Naive thymus-derived CD4-positive, alpha-beta T cell (primary cell): ENCODE measurements around the gene ATAT1. TPM values are rescaled to one million over a fixed set of nuclear protein-coding genes. Genes with fewer than 3 reads are reported as not detected.
A peak's percentile ranks its signal among the peaks of the same experiment; 100 is the strongest.
"Not testable (repeated sequence)": the region's sequence is repeated elsewhere in the genome, so short reads cannot be mapped to it uniquely, and the experiment has no call there.

Experiments
- ATAC-seq: fragments of 150-1000 bp; cut with Tn5 transposase; 2 replicates; pipeline ENCODE4 v1.10.0; 2021; ENCODE audit warnings: mild to moderate bottlenecking, moderate library complexity
- CTCF ChIA-PET: fragments of 350-600 bp; sonication (Branson Sonifier 250); formaldehyde crosslinking; loops from one replicate; lab custom pipeline; 2021; ENCODE audit warnings: antibody characterized with exemption; lab: Charles Lee
- POLR2A ChIA-PET: fragments of 350-600 bp; sonication (Branson Sonifier 250); formaldehyde crosslinking; loops from one replicate; lab custom pipeline; 2021; ENCODE audit warnings: antibody characterized with exemption, inconsistent platforms; lab: Charles Lee
- DNase-seq, 9 donors: peaks; one replicate each; pipeline versions ENCODE4 v3.0.0 to v3.0.0-alpha.2; 2020 to 2022; ENCODE audit warnings: mixed read lengths in 1 of 9
- H3K27ac ChIP-seq: one replicate; pipeline ENCODE4 v1.7.0; 2013; ENCODE audit warnings: mild to moderate bottlenecking, low read depth, low read length, moderate library complexity
- H3K27me3 ChIP-seq, 2 donors: one replicate each; pipeline ENCODE4 v1.7.0; 2013; ENCODE audit warnings: low read length in 2 of 2, mild to moderate bottlenecking in 2 of 2, moderate library complexity in 2 of 2; ENCODE audit not compliant: control insufficient read depth in 2 of 2, insufficient read depth in 2 of 2
- H3K36me3 ChIP-seq, 3 experiments: 1 replicate in 2 of 3; 2 replicates in 1 of 3; pipeline ENCODE4 v1.7.0; 2013; ENCODE audit warnings: low read length in 3 of 3, mild to moderate bottlenecking in 3 of 3, moderate library complexity in 1 of 3; ENCODE audit not compliant: insufficient read depth in 3 of 3, control insufficient read depth in 2 of 3
- H3K4me1 ChIP-seq, 2 donors: one replicate each; pipeline ENCODE4 v1.7.0; 2013; ENCODE audit warnings: low read length in 2 of 2, mild to moderate bottlenecking in 2 of 2, moderate library complexity in 1 of 2; ENCODE audit not compliant: control insufficient read depth in 2 of 2, insufficient read depth in 2 of 2
- H3K4me3 ChIP-seq: 2 replicates; pipeline ENCODE4 v1.7.0; 2013; ENCODE audit warnings: mild to moderate bottlenecking, low read length
- H3K9me3 ChIP-seq, 3 experiments: 1 replicate in 2 of 3; 2 replicates in 1 of 3; pipeline ENCODE4 v1.7.0; 2013; ENCODE audit warnings: low read length in 3 of 3; ENCODE audit not compliant: control insufficient read depth in 2 of 3
- H3K27ac Mint-ChIP-seq, 9 donors: one replicate each; pipeline ENCODE4 v1.8.0; 2020 to 2022; ENCODE audit warnings: mixed read lengths in 9 of 9, mild to moderate bottlenecking in 8 of 9, moderate library complexity in 5 of 9, inconsistent platforms in 2 of 9
- H3K27me3 Mint-ChIP-seq, 5 donors: one replicate each; pipeline ENCODE4 v1.8.0; 2021 to 2022; ENCODE audit warnings: mixed read lengths in 5 of 5, mild to moderate bottlenecking in 1 of 5
- H3K36me3 Mint-ChIP-seq, 5 donors: one replicate each; pipeline ENCODE4 v1.8.0; 2020 to 2022; ENCODE audit warnings: mixed read lengths in 5 of 5, mild to moderate bottlenecking in 3 of 5, inconsistent platforms in 1 of 5
- H3K4me1 Mint-ChIP-seq, 7 donors: one replicate each; pipeline ENCODE4 v1.8.0; 2020 to 2022; ENCODE audit warnings: mixed read lengths in 7 of 7, mild to moderate bottlenecking in 3 of 7, inconsistent platforms in 1 of 7
- H3K4me3 Mint-ChIP-seq, 10 donors: one replicate each; pipeline ENCODE4 v1.8.0; 2020 to 2022; ENCODE audit warnings: mild to moderate bottlenecking in 10 of 10, mixed read lengths in 10 of 10, moderate library complexity in 6 of 10, inconsistent platforms in 2 of 10
- H3K9me3 Mint-ChIP-seq, 11 donors: one replicate each; pipeline ENCODE4 v1.8.0; 2020 to 2022; ENCODE audit warnings: mixed read lengths in 11 of 11, mild to moderate bottlenecking in 4 of 11, inconsistent platforms in 1 of 11, moderate library complexity in 1 of 11
- intact Hi-C, 2 donors: fragments of 100-400 bp; cut with micrococcal nuclease; formaldehyde crosslinking; loops; one replicate each; pipeline ENCODE4 v1.15.1; 2023
- polyA plus RNA-seq, 2 donors: library from polyadenylated mRNA; unstranded; fragments of 300-500 nt; fragmentation: Illumina TruSeq; gene quantifications; one replicate each; pipeline ENCODE4 v1.2.3, GENCODE V29; 2021
- total RNA-seq, 6 experiments: library from RNA in 5 of 6; stranded (reverse) in 5 of 6; gene quantifications; 1 replicate in 5 of 6; 2 replicates in 1 of 6; pipeline ENCODE4 v1.2.3 and lab custom pipeline; 2021 to 2026

Gene ATAT1
- total and polyA plus RNA-seq, 7 experiments from 2014 or later = 1.3 to 12.0 (median 9.0) TPM

- peaks cover 8 to 85% (median 13%) of the 10 kb centered on the region in 3 experiments for H3K36me3 ChIP-seq
- peaks cover 2 to 17% (median 14%) of the 10 kb centered on the region in 7 donors for H3K4me1 Mint-ChIP-seq
- H3K27ac ChIP-seq = no peak overlapping the region
- peak overlapping the region in 2 of 9 donors; percentile 24 to 65 for H3K27ac Mint-ChIP-seq
- no peak overlapping the region for H3K4me3 ChIP-seq
- H3K9me3 ChIP-seq = no peaks in the 10 kb centered on the region
- no peak for ATAC-seq
- intact Hi-C loops = no loop called here
- H3K4me1 ChIP-seq = no peaks in the 10 kb centered on the region
- ChIA-PET POLR2A (interaction anchor here (0.8 to 1.2 kb wide), 4 partner anchors 8 to 108 kb away, joined by 3 to 6 read pairs (median 4); no protein-coding TSS in a partner anchor), CTCF (interaction anchor here (0.6 to 10.4 kb wide), 4 partner anchors 13 to 124 kb away, joined by 3 to 128 read pairs (median 3); no protein-coding TSS in a partner anchor)
- no peaks in the 10 kb centered on the region for H3K9me3 Mint-ChIP-seq
- no peaks in the 10 kb centered on the region for H3K27me3 ChIP-seq
- no peak overlapping the region for H3K4me3 Mint-ChIP-seq
- no peak for DNase-seq
- H3K36me3 Mint-ChIP-seq = peaks cover 10 to 51% (median 27%) of the 10 kb centered on the region in 5 donors
- H3K27me3 Mint-ChIP-seq = no peaks in the 10 kb centered on the region
Measured at GRCh38 chr6:30591008-30591407, 35.7 kb upstream of the ATAT1 start.

- Mint-ChIP-seq H3K4me3 (no peak overlapping the region), H3K27ac (peak overlapping the region in 2 of 9 donors; percentile 10 to 62), H3K36me3 (peaks cover 5 to 44% (median 21%) of the 10 kb centered on the region in 5 donors), H3K4me1 (peaks cover 6 to 21% (median 17%) of the 10 kb centered on the region in 7 donors), H3K27me3 (no peaks in the 10 kb centered on the region), H3K9me3 (no peaks in the 10 kb centered on the region)
- CTCF ChIA-PET = interaction anchor here (0.7 to 10.4 kb wide), 6 partner anchors 14 to 108 kb away, joined by 3 to 128 read pairs (median 3); no protein-coding TSS in a partner anchor
- no peak overlapping the region for H3K27ac ChIP-seq
- DNase-seq = no peak
- intact Hi-C loops = no loop called here
- peaks cover 0 to 3% of the 10 kb centered on the region in 2 donors for H3K4me1 ChIP-seq
- POLR2A ChIA-PET = interaction anchor here (0.7 to 1.4 kb wide), 4 partner anchors 23 to 109 kb away, joined by 3 to 5 read pairs (median 4); partner anchors contain the start of gene ATAT1
- H3K4me3 ChIP-seq = no peak overlapping the region
- no peaks in the 10 kb centered on the region for H3K27me3 ChIP-seq
- no peaks in the 10 kb centered on the region for H3K9me3 ChIP-seq
- ATAC-seq = no peak
- peaks cover 0 to 72% (median 2%) of the 10 kb centered on the region in 3 experiments for H3K36me3 ChIP-seq
Measured at GRCh38 chr6:30592287-30592686, 34.4 kb upstream of the ATAT1 start.

GRCh38 chr6:30597315-30598144, 29.1 kb upstream of the ATAT1 start:
- Mint-ChIP-seq H3K27ac (peak overlapping the region in 8 of 9 donors; percentile 19 to 85 (median 54)), H3K4me1 (peaks cover 8 to 25% (median 16%) of the 10 kb centered on the region in 7 donors), H3K36me3 (peaks cover 2 to 17% (median 6%) of the 10 kb centered on the region in 5 donors)
- H3K9me3 Mint-ChIP-seq, H3K27me3 Mint-ChIP-seq, H3K27me3 ChIP-seq, H3K4me3 ChIP-seq, H3K27ac ChIP-seq, H3K4me1 ChIP-seq, H3K9me3 ChIP-seq, H3K4me3 Mint-ChIP-seq: not testable (repeated sequence)
- ATAC-seq = peak; percentile 92
- peak; percentile 57 to 82 (median 73) for DNase-seq
- intact Hi-C loops = loop anchor here (1.0 kb wide), 4 partner anchors 56 to 144 kb away; no protein-coding TSS in a partner anchor
- peaks cover 3 to 44% (median 5%) of the 10 kb centered on the region in 3 experiments for H3K36me3 ChIP-seq
- CTCF ChIA-PET = interaction anchor here (0.6 to 10.4 kb wide), 26 partner anchors 9 to 483 kb away, joined by 3 to 128 read pairs (median 4); partner anchors contain the start of genes ABCF1, MDC1 and PRR3
- POLR2A ChIA-PET = interaction anchor here (0.5 to 11.1 kb wide), 22 partner anchors 9 to 767 kb away, joined by 3 to 189 read pairs (median 4); partner anchors contain the start of genes MRPS18B and PRR3

- Histone ChIP-seq H3K27ac (peak overlapping the region; percentile 39), H3K27me3 (no peaks in the 10 kb centered on the region), H3K36me3 (peaks cover 19 to 50% (median 21%) of the 10 kb centered on the region in 3 experiments), H3K4me1 (peaks cover 3 to 5% of the 10 kb centered on the region in 2 donors), H3K9me3 (no peaks in the 10 kb centered on the region), H3K4me3 (no peak overlapping the region)
- intact Hi-C loops = no loop called here
- H3K36me3 Mint-ChIP-seq = peaks cover 15 to 31% (median 18%) of the 10 kb centered on the region in 5 donors
- no peaks in the 10 kb centered on the region for H3K27me3 Mint-ChIP-seq
- peaks cover 16 to 38% (median 24%) of the 10 kb centered on the region in 7 donors for H3K4me1 Mint-ChIP-seq
- ATAC-seq = no peak
- peak overlapping the region in 6 of 9 donors; percentile 33 to 78 (median 53) for H3K27ac Mint-ChIP-seq
- CTCF ChIA-PET = interaction anchor here (0.6 to 10.4 kb wide), 12 partner anchors 11 to 387 kb away, joined by 3 to 128 read pairs (median 4); partner anchors contain the start of gene MDC1
- no peaks in the 10 kb centered on the region for H3K9me3 Mint-ChIP-seq
- no peak overlapping the region for H3K4me3 Mint-ChIP-seq
- DNase-seq = no peak
- POLR2A ChIA-PET = interaction anchor here (0.7 to 11.1 kb wide), 12 partner anchors 9 to 1995 kb away, joined by 3 to 189 read pairs (median 4); partner anchors contain the start of gene MRPS18B
Measured at GRCh38 chr6:30598912-30599624, 27.6 kb upstream of the ATAT1 start.

GRCh38 chr6:30599625-30600324, 26.9 kb upstream of the ATAT1 start:
- Mint-ChIP-seq H3K36me3 (peaks cover 18 to 35% (median 26%) of the 10 kb centered on the region in 5 donors), H3K27me3 (no peaks in the 10 kb centered on the region), H3K4me1 (peaks cover 16 to 38% (median 26%) of the 10 kb centered on the region in 7 donors), H3K27ac (peak overlapping the region in 7 of 9 donors; percentile 17 to 79 (median 58)), H3K9me3 (no peaks in the 10 kb centered on the region), H3K4me3 (no peak overlapping the region)
- intact Hi-C loops = loop anchor here in 1 of 2 donors (2.0 kb wide), 1 partner anchor 15 kb away; no protein-coding TSS in a partner anchor
- Histone ChIP-seq H3K27me3 (no peaks in the 10 kb centered on the region), H3K36me3 (peaks cover 26 to 50% (median 28%) of the 10 kb centered on the region in 3 experiments), H3K4me1 (peaks cover 3 to 5% of the 10 kb centered on the region in 2 donors), H3K27ac (peak overlapping the region; percentile 39), H3K4me3 (no peak overlapping the region), H3K9me3 (no peaks in the 10 kb centered on the region)
- DNase-seq (no peak), ATAC-seq (no peak)
- ChIA-PET POLR2A (interaction anchor here (0.6 to 11.1 kb wide), 12 partner anchors 9 to 136 kb away, joined by 3 to 189 read pairs (median 4); partner anchors contain the start of gene MRPS18B), CTCF (interaction anchor here (1.0 to 10.4 kb wide), 6 partner anchors 11 to 116 kb away, joined by 3 to 128 read pairs (median 8); no protein-coding TSS in a partner anchor)
